ENCODE data around the gene RPS14. TPM values are rescaled to one million over a fixed set of nuclear protein-coding genes. Genes with fewer than 3 reads are reported as not detected.

RPS14 gene
- total RNA-seq, 1 experiment from 2014 or later = 2,031 TPM

- Histone ChIP-seq H3K27me3 (ENCODE audit: low read length) (no peaks in the 10 kb centered on the region), H3K4me1 (ENCODE audit: insufficient read depth, low read length) (no peaks in the 10 kb centered on the region), H3K4me3 (ENCODE audit: low read length) (no peak overlapping the region), H3F3A (ENCODE audit: low read length, unreplicated experiment) (no peaks in the 10 kb centered on the region), H3K9me3 (ENCODE audit: low read length) (no peaks in the 10 kb centered on the region), H4K20me1 (ENCODE audit: low read length) (no peaks in the 10 kb centered on the region), H3K27ac (ENCODE audit: low read length) (no peak overlapping the region), H3K4me2 (ENCODE audit: low read length) (no peak overlapping the region), H3K9me2 (replicated peaks; ENCODE audit: low read length) (no peaks in the 10 kb centered on the region), H3K9ac (ENCODE audit: low read length) (no peak overlapping the region), H3K79me2 (ENCODE audit: low read length) (no peaks in the 10 kb centered on the region), H3K36me3 (ENCODE audit: low read depth, low read length) (peaks cover 40% of the 10 kb centered on the region), H2AFZ (ENCODE audit: low read length) (no peak overlapping the region)
- no TSS peak for BruUV-seq (replicated peaks)
- no peak for DNase-seq
- POLR2A ChIA-PET (ENCODE audit: unreplicated experiment) = no interaction called here
- intact Hi-C loops (cut with micrococcal nuclease) = no loop called here
- TF ChIP-seq, protein P1, sequence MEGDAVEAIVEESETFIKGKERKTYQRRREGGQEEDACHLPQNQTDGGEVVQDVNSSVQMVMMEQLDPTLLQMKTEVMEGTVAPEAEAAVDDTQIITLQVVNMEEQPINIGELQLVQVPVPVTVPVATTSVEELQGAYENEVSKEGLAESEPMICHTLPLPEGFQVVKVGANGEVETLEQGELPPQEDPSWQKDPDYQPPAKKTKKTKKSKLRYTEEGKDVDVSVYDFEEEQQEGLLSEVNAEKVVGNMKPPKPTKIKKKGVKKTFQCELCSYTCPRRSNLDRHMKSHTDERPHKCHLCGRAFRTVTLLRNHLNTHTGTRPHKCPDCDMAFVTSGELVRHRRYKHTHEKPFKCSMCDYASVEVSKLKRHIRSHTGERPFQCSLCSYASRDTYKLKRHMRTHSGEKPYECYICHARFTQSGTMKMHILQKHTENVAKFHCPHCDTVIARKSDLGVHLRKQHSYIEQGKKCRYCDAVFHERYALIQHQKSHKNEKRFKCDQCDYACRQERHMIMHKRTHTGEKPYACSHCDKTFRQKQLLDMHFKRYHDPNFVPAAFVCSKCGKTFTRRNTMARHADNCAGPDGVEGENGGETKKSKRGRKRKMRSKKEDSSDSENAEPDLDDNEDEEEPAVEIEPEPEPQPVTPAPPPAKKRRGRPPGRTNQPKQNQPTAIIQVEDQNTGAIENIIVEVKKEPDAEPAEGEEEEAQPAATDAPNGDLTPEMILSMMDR (conservative IDR thresholded peaks at IDR 0.05; ENCODE audit: low read depth, low read length) = no peak
- TF ChIP-seq EZH2phosphoT487 (IDR thresholded peaks at IDR 0.05; ENCODE audit: borderline replicate concordance, low read length) = no peak
- TF ChIP-seq EZH2 (IDR thresholded peaks at IDR 0.05; ENCODE audit: low read length, unreplicated experiment) = no peak
- CTCF ChIA-PET = no interaction called here
- no peak for ATAC-seq
Observed at GRCh38 chr5:150400316-150401075, 49.0 kb downstream of the RPS14 start.

DNA sequence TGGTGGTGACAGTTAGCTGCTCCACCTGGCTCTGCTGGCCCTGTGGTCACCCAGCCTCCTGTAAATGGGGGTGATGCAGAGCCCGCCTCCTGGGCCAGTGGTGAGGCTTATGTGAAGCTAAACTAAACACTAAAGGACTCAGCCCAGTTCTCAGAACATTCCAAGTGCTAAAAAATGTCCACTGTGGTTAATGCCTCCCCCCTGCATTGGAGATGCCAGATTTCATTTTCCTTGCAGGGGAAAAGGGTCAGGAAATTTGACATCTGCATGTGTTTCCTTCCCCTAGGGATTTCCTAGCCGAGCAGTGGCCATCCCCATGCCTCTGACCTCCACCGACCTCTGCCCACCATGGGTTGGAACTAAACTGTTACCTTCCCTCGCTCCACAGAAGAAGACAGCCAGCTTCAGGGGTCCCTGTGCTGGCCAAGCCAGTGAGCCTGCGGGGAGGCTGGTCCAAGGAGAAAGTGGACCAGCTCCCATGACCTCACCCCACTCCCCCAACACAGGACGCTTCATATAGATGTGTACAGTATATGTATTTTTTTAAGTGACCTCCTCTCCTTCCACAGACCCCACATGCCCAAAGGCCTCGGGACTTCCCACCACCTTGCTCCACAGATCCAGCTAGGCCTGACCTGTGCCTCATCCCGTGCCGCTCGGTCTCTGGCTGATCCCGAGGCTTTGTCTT, 49.9 kb downstream of the RPS14 start:
- Histone ChIP-seq H3K4me2 (ENCODE audit: low read length) (no peak overlapping the region), H3K9me2 (replicated peaks; ENCODE audit: low read length) (no peaks in the 10 kb centered on the region), H3K27ac (ENCODE audit: low read length) (no peak overlapping the region), H2AFZ (ENCODE audit: low read length) (no peak overlapping the region), H3K9me3 (ENCODE audit: low read length) (no peaks in the 10 kb centered on the region), H3K4me3 (ENCODE audit: low read length) (no peak overlapping the region), H4K20me1 (ENCODE audit: low read length) (no peaks in the 10 kb centered on the region), H3K9ac (ENCODE audit: low read length) (no peak overlapping the region), H3K27me3 (ENCODE audit: low read length) (no peaks in the 10 kb centered on the region), H3K79me2 (ENCODE audit: low read length) (no peaks in the 10 kb centered on the region), H3K36me3 (ENCODE audit: low read depth, low read length) (peaks cover 46% of the 10 kb centered on the region), H3K4me1 (ENCODE audit: insufficient read depth, low read length) (no peaks in the 10 kb centered on the region), H3F3A (ENCODE audit: low read length, unreplicated experiment) (no peaks in the 10 kb centered on the region)
- CTCF ChIA-PET = no interaction called here
- intact Hi-C loops (cut with micrococcal nuclease) = no loop called here
- TF ChIP-seq EZH2phosphoT487 (IDR thresholded peaks at IDR 0.05; ENCODE audit: borderline replicate concordance, low read length) (no peak), EZH2 (IDR thresholded peaks at IDR 0.05; ENCODE audit: low read length, unreplicated experiment) (no peak)
- TF ChIP-seq, protein P1 (conservative IDR thresholded peaks at IDR 0.05; ENCODE audit: low read depth, low read length) = no peak
- POLR2A ChIA-PET (ENCODE audit: unreplicated experiment) = no interaction called here
- ATAC-seq = no peak
- DNase-seq = no peak
- no TSS peak for BruUV-seq (replicated peaks)

All from PC-3 (cell line).